SK-N-MC (cell line): ENCODE results near the gene GPR83.
"Not testable (repeated sequence)": the region's sequence is repeated elsewhere in the genome, so short reads cannot be mapped to it uniquely, and the experiment has no call there.

Experiments
- DNase-seq: peaks from one replicate; pipeline ENCODE4 v3.0.0-alpha.2; 2011; ENCODE audit warnings: low read depth, low spot score
- H3K27ac ChIP-seq: fragments of 200-600 bp; sonication (generic); 2 replicates; pipeline ENCODE4 v1.5.1; 2016; ENCODE audit warnings: mixed run types
- H3K36me3 ChIP-seq: fragments of 200-600 bp; sonication (generic); 2 replicates; pipeline ENCODE4 v1.6.1; 2017; ENCODE audit warnings: antibody characterized with exemption, low read length, mixed read lengths; ENCODE audit not compliant: insufficient read depth
- H3K4me3 ChIP-seq: fragments of 200-600 bp; sonication (generic); 2 replicates; pipeline ENCODE4 v1.5.1; 2016
- H3K9ac ChIP-seq: fragments of 200-600 bp; sonication (generic); 2 replicates; pipeline ENCODE4 v1.8.0; 2017; ENCODE audit warnings: mixed run types, mixed read lengths; ENCODE audit not compliant: insufficient read length
- H3K9me3 ChIP-seq: fragments of 200-600 bp; sonication (generic); 2 replicates; pipeline ENCODE4 v1.6.1; 2017; ENCODE audit warnings: low read depth, mild to moderate bottlenecking, antibody characterized with exemption, low read length, moderate library complexity, mixed read lengths
- EZH2 ChIP-seq: fragments of 200-600 bp; sonication (generic); IDR thresholded peaks from one replicate; pipeline ENCODE4 v1.6.1; 2017; ENCODE audit warnings: antibody characterized with exemption
- FOXP2 ChIP-seq: optimal IDR thresholded peaks from 2 replicates; pipeline ENCODE3; 2011; ENCODE audit warnings: mild to moderate bottlenecking, moderate library complexity; ENCODE audit not compliant: insufficient read depth; ENCODE audit errors: extremely low read length, control extremely low read depth
- POLR2AphosphoS5 ChIP-seq: IDR thresholded peaks from 2 replicates; pipeline ENCODE4 v1.6.1; 2012; ENCODE audit warnings: mild to moderate bottlenecking, low read depth, low read length, borderline replicate concordance

GPR83 gene

DNA sequence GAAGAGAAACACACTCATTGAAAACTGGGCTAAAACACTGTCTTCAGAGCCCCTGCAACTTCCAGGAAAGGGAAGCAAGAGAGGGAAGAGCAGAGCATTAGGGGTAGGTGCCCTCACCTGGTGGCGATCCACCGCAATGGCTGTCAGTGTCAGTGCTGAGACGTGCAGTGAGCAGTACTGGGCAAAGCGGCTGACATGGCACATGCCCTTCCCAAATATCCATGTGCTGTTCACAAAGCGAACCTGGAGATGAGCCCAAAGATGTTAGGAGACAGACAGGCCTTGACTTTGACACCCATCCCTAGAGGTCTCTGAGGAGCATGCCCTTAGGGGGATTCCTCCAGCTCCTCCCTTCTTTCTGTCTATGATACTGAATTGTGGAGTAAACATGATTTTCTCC, 4.9 kb downstream of the GPR83 start:
- Histone ChIP-seq H3K27ac (no peak overlapping the region), H3K36me3 (no peaks in the 10 kb centered on the region), H3K9me3 (no peaks in the 10 kb centered on the region), H3K9ac (no peak overlapping the region), H3K4me3 (no peak overlapping the region)
- DNase-seq = no peak
- TF ChIP-seq EZH2 = no peak
- no peak for TF ChIP-seq POLR2AphosphoS5
- no peak for TF ChIP-seq FOXP2

DNA sequence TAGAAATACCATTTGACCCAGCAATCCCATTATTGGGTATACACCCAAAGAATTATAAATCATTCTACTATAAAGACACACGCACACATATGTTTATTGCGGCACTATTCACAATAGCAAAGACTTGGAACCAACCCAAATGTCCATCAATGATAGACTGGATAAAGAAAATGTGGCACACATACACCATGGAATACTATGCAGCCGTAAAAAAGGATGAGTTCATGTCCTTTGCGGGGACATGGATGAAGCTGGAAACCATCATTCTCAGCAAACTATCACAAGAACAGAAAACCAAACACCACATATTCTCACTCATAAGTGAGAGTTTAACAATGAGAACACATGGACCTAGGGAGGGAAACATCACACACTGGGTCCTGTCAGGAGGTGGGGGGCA, 9.3 kb downstream of the GPR83 start:
- H3K36me3 ChIP-seq, H3K9me3 ChIP-seq, H3K27ac ChIP-seq, H3K9ac ChIP-seq, DNase-seq, H3K4me3 ChIP-seq: not testable (repeated sequence)

DNA sequence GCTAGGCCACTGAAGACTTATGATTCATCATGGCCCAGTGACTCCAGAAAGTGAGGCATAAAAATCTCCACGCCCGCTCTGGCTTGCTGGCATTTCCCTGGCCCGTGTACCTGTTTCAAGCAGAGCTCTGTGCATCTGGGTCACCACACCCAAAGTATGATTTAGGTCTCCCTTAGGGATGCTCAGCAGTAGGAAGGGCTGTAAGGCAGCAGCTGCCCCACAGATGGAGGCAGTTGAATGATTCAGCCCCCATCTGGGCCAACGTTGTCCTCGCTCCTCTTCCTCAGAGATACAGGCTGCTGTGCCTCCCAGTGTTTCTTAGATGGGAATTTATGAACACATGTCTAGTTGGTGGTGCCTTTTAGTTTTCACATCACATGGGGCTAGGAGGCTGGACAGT, 21.6 kb downstream of the GPR83 start:
- no peak overlapping the region for H3K9ac ChIP-seq
- no peaks in the 10 kb centered on the region for H3K36me3 ChIP-seq
- no peak for TF ChIP-seq POLR2AphosphoS5
- TF ChIP-seq FOXP2 = no peak
- no peak for TF ChIP-seq EZH2
- H3K27ac ChIP-seq = no peak overlapping the region
- no peak for DNase-seq
- no peaks in the 10 kb centered on the region for H3K9me3 ChIP-seq
- H3K4me3 ChIP-seq = no peak overlapping the region

DNA sequence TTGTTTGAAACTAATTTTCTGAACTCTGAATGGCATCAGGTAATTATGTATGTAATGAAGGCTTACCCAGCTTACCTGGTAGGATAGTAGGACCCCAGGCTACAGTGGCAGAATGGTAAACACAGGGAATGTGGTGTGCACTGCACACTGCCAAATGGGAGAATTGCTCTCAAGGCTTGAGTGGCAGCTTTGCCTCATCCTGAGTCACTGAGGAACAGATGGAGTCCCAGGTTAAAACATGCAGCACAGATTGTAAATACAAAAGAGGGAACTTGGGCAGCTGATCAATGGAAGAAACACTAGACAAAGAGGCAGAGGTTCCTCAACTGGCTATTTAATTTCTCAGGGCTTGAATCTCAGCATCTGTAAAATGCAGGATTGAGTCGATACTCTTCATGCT, 24.4 kb downstream of the GPR83 start:
- TF ChIP-seq FOXP2 (no peak), POLR2AphosphoS5 (no peak), EZH2 (no peak)
- H3K27ac ChIP-seq = no peak overlapping the region

DNA sequence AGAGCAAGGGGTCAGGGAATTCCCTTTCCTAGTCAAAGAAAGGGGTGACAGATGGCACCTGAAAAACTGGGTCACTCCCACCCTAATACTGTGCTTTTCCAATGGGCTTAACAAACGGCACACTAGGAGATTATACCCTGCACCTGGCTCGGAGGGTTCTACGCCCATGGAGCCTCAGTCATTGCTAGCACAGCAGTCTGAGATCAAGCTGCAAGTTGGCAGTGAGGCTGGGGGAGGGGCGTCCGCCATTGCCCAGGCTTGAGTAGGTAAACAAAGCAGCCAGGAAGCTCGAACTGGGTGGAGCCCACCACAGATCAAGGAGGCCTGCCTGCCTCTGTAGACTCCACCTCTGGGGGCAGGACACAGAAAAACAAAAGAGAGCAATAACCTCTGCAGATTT, 30.6 kb downstream of the GPR83 start:
- not testable (repeated sequence) for H3K9me3 ChIP-seq, H3K9ac ChIP-seq, H3K4me3 ChIP-seq, DNase-seq, H3K36me3 ChIP-seq, H3K27ac ChIP-seq

More for the DNA sequence above, 24.4 kb downstream of the GPR83 start:
- DNase-seq = no peak
- H3K36me3 ChIP-seq = no peaks in the 10 kb centered on the region
- no peak overlapping the region for H3K4me3 ChIP-seq
- no peaks in the 10 kb centered on the region for H3K9me3 ChIP-seq
- H3K9ac ChIP-seq = no peak overlapping the region

DNA sequence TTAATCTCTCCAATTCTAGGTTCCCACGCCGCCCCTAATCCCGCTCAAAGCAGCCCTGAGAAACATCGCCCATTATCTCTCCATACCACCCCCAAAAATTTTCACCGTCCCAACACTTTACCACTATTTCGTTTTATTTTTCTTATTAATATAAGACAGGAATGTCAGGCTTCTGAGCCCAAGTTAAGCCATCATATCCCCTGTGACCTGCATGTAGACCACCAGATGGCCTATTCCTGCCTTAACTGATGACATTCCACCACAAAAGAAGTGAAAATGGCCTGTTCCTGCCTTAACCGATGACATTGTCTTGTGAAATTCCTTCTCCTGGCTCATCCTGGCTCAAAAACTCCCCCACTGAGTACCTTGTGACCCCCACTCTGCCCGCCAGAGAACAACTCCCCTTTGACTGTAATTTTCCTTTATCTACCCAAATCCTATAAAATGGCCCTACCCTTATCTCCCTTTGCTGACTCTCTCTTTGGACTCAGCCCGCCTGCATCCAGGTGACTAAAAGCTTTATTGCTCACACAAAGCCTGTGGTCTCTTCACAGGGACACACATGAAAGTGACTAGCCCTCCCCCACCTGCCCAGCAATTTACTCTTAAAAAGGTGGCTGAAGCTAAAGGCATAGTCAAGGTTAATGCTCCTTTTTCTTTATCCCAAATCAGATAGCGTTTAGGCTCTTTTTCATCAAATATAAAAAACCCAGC, 50.2 kb downstream of the GPR83 start:
- H3K27ac ChIP-seq, H3K36me3 ChIP-seq, H3K9me3 ChIP-seq, H3K4me3 ChIP-seq, DNase-seq, H3K9ac ChIP-seq: not testable (repeated sequence)

DNA sequence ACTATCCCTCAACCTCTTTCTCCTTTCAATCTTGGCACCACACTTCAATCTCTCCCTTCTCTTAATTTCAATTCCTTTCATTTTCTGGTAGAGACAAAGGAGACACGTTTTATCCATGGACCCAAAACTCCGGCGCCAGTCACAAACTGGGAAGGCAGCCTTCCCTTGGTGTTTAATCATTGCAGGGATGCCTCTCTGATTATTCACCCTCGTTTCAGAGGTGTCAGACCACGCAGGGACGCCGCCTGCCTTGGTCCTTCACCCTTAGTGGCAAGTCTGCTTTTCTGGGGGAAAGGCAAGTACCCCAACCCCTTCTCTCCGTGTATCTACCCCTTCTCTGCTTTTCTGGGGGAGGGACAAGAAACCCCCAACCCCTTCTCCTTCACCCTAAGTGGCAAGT, 54.9 kb downstream of the GPR83 start:
- H3K9me3 ChIP-seq, H3K9ac ChIP-seq, H3K4me3 ChIP-seq, DNase-seq, H3K36me3 ChIP-seq, H3K27ac ChIP-seq: not testable (repeated sequence)

DNA sequence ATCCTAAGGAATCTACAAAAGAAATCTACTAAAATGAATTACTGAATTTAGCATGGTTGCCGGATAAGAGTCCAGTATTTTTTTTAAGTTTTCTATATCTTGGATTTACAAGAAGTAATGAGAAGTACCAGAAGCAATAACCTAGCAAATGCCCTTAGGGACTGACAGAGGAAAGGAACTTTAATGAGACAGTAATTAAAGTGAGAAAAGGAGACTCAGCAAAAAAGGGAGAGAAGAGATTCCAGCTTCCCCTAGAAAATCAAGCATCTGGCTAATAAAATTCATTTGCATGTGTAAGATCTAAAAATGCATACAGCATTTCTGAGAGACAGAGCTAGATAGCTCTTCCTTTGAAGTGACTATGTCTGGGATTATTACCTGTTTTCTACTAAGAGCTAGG, 57.7 kb downstream of the GPR83 start:
- Histone ChIP-seq H3K4me3 (no peak overlapping the region), H3K27ac (no peak overlapping the region), H3K36me3 (no peaks in the 10 kb centered on the region), H3K9ac (no peak overlapping the region), H3K9me3 (no peaks in the 10 kb centered on the region)
- peak; percentile 12 for DNase-seq
- TF ChIP-seq FOXP2 (no peak), EZH2 (no peak), POLR2AphosphoS5 (no peak)

DNA sequence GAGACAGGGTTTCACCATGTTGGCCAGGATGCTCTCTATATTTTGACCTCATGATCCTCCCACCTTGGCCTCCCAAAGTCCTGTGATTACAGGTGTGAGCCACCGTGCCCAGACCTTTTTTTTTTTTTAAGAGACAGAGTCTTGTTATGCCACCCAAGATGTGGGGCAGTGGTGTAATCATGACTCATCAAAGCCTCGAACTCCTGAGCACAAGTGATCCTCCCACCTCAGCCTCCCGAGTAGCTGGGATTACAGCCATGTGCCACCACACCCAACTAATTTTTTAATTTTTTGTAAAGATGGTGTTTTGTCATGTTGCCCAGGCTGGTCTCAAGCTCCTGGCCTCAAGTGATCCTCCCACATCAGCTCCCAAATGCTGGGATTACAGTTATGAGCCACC, 59.0 kb downstream of the GPR83 start:
- no peak for DNase-seq
- TF ChIP-seq FOXP2 (no peak), POLR2AphosphoS5 (no peak), EZH2 (no peak)
- Histone ChIP-seq H3K9me3 (no peaks in the 10 kb centered on the region), H3K4me3 (no peak overlapping the region), H3K36me3 (no peaks in the 10 kb centered on the region), H3K9ac (no peak overlapping the region), H3K27ac (no peak overlapping the region)

DNA sequence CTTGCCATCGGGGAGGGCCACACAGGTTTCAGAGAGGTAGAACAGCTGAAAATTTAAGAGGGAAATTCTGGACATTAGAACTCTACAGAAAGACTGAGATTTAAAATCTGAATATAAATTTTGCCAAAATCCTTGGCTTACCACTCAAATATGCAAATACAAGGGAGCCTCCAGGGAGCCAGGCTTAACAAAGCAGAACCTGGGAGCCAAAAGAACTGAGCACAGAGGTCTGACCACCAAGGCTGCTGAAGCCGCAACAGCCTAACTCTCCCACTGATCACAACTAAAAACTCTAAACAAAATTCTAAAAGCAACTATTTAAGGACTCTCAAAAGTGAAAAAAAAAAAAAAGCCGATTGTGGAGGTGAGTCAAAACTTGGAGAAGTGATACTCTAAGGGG, 62.6 kb downstream of the GPR83 start:
- no peaks in the 10 kb centered on the region for H3K9me3 ChIP-seq
- TF ChIP-seq POLR2AphosphoS5 (no peak), FOXP2 (no peak), EZH2 (no peak)
- no peak overlapping the region for H3K4me3 ChIP-seq
- DNase-seq = no peak
- H3K27ac ChIP-seq = no peak overlapping the region
- H3K9ac ChIP-seq = no peak overlapping the region
- no peaks in the 10 kb centered on the region for H3K36me3 ChIP-seq
